SK-N-MC (cell line): ENCODE results near the gene GNG12.

Source experiments
- EZH2 ChIP-seq: fragments of 200-600 bp; sonication (generic); IDR thresholded peaks from one replicate; pipeline ENCODE4 v1.6.1; 2017; ENCODE audit warnings: antibody characterized with exemption
- FOXP2 ChIP-seq: optimal IDR thresholded peaks from 2 replicates; pipeline ENCODE3; 2011; ENCODE audit warnings: mild to moderate bottlenecking, moderate library complexity; ENCODE audit not compliant: insufficient read depth; ENCODE audit errors: extremely low read length, control extremely low read depth
- POLR2AphosphoS5 ChIP-seq: IDR thresholded peaks from 2 replicates; pipeline ENCODE4 v1.6.1; 2012; ENCODE audit warnings: mild to moderate bottlenecking, low read depth, low read length, borderline replicate concordance

GRCh38 chr1:67683316-67683715, 150.0 kb downstream of the GNG12 start:
- no peak for TF ChIP-seq EZH2
- no peak for TF ChIP-seq POLR2AphosphoS5
- no peak for TF ChIP-seq FOXP2
